ENCODE results near the gene SLC25A24.

DNA sequence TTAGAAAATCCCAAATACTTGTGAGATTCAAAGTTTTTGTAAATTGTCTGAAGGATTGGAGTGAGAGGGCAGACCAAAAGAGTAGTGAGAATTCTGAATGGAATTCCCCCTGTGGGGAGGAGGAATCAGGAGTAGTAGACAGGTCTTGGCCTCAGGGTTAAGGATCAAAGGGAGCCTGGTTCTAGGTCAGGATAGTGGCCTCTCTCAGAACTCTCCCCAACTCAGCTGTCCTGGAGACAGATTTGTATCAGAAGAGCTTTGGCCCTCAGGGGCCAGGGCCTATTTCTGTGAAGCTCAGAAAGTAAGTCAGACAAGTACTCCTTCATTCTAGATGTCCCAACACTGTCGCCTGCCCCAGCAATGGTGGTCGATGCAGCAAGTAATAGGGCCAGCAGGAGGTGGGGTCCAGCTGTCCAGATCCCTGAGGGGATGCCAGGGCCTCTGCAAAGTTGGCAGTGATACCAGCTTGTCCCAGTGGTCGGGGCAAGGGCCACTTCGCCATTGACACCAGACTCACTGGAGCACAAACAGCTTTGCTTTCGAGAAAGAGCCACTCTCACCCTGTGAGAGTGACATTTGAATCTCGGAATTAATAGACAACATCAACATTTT, 115.2 kb downstream of the SLC25A24 start:
- TF ChIP-seq YY1 (IDR thresholded peaks at IDR 0.05; ENCODE audit: insufficient read depth, insufficient read length) (no peak), SUZ12 (IDR thresholded peaks at IDR 0.05; ENCODE audit: extremely low read depth, insufficient read depth, insufficient read length) (no peak)

Data from NT2/D1 (cell line).